GM19238 (cell line): Measurements from ENCODE around the gene ARHGAP15.

Experiments used
- DNase-seq: peaks from one replicate; pipeline ENCODE4 v3.0.0; 2011; ENCODE audit warnings: low spot score; ENCODE audit not compliant: insufficient read length

ARHGAP15 gene

DNA sequence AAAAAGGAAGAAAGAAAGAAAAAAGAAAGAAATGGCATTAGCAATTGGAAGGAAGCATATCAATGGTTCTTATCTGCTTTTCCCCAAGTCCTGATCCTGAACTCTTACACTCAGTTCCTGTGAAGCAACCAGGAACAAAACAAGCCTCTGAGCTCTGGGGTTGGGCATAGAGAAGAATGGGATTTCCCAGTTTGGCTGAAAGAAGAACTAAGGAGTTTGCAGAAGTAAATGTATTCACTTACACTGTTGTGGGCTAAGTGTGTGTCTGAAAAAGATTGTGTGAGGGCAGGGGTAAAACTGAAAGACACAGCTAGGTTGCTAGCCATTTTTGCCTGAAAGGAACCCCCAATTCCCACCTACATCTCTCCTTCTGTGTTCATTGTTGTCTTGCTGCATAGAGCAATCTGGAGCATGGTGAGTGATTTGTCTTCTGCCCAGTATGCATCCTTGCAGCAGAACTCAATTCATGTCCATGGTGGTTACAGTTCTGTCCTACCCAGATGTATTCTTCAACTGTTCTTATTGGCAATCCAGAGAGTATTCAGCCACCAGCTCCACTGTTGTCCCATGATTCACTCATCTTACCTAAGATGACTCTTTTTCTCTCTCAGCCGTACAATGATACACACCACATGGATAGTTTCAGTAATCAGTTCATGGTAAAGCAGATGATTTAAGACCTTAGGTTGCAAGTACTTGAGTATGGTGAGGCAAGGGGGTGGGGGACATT lies 348.7 kb downstream of the ARHGAP15 start:
- DNase-seq, result no peak

DNA sequence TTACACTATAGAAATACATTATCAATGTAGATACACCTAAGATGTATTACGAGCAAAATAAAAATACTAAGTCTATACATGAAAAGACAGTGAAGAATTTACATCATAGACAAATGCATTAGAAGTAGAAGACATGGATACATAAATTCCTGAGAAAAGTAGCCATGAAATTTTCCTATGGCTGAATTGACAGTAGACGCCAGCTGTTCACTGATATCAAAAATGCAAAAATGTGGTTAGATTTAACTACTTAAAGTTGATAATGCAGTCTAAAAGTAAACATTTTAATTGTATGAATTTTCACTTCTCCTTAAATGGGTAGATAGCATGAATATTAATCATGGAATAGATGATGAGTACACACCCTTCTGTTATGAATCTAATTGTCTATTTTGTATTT lies 350.9 kb downstream of the ARHGAP15 start:
- DNase-seq, result no peak

GRCh38 chr2:143480601-143481236 lies 351.5 kb downstream of the ARHGAP15 start:
- DNase-seq, result no peak

DNA sequence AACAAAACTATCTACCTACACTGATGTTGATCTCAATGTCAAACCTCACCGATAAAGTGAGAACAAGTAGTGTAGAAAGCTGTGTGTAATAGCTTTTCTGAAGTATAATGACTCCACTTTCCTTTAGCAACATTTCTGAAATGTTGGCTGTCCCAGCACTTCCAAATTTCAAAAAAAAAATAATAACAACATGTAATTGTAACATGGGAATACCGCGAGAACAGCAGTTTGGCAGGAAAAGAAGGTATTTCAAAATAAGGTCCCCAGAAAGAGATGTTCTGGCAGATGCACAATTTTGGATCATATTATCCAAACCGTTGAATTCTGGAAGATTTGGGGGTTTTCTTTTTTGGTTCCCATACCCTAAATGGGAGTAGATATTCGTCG lies 352.0 kb downstream of the ARHGAP15 start:
- no peak for DNase-seq

GRCh38 chr2:143481733-143482132 lies 352.5 kb downstream of the ARHGAP15 start:
- DNase-seq, result no peak

- no peak for DNase-seq
These were observed 353.1 kb downstream of the ARHGAP15 start for GRCh38 chr2:143482316-143482715.

GRCh38 chr2:143482771-143483170 lies 353.6 kb downstream of the ARHGAP15 start:
- no peak for DNase-seq

DNA sequence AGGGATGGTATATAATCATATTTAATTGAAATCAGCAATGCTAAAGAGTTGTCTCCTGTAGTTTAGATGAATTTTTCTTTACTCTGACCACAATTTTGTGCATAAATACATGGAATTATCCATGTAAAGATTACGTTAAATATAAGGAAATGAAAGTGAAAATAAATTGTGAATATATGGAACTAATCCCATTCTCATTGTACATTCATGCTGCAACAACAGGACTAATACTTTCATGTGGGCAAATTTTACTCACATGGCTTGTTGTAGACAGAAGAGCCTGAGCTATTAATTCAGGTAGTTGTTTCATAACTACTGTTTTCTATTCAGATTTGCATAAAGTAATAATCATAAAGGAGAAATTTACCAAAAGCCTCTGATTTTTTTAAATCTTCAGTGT lies 357.8 kb downstream of the ARHGAP15 start:
- no peak for DNase-seq

DNA sequence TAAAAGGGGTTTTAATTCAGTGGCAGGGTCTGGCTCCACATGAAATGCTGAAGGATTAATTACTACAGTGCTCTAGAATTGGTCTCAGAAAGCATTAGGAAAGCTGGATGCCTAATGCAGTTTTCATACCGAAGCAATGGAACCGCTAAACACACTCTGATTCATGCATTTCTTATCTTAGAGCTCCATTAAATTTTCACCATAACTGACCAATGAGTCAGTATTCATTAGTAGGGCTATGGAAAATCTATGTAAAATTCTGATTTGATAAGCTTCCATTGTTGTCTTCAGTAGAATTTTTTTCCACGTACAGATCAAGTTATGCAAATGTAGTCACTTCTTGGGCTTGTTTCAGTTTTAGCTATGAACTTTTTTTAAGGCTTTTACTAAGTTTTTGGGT lies 359.9 kb downstream of the ARHGAP15 start:
- DNase-seq, result no peak

- DNase-seq, result no peak
These were observed 361.9 kb downstream of the ARHGAP15 start for GRCh38 chr2:143491131-143491530.

GRCh38 chr2:143493339-143493738 lies 364.1 kb downstream of the ARHGAP15 start:
- no peak for DNase-seq

DNA sequence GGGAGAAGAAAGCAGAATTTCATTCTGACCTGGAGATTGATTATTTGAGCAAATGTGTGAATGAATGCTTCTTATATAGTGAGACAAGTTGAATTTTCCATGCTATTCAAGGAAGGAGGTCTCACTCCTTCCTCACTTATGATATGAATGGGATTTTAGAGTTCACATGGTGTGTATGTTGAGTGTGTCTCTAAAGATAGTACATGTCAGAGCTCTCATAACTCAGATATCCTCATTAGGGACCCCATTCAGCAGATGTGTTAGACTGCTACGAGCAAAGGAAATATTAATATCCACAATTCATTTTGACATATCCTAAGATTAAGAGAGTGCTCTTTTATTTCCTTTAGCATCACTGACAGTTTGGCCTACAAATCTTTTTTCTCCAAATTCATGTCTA lies 368.5 kb downstream of the ARHGAP15 start:
- no peak for DNase-seq

- DNase-seq, result no peak
These were observed 369.3 kb downstream of the ARHGAP15 start for GRCh38 chr2:143498496-143498895.

DNA sequence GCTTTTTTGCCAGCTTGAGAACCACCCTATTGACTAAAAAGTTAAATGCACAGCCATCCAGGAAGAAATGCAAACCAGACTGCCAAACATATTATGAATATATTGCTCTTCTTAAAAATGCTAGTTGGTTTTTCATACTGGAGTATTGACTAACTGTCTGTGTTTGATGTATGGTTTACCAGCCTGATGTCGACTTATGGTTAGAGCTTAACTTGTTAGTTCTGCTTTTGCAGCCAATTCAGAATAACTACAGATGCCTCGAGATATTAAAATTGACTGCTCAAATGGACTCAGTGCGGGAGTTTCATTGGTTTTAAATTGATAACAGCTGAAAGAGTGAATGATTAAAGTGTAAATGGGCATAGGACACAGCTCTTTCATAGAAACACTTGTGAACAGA lies 369.8 kb downstream of the ARHGAP15 start:
- no peak for DNase-seq

DNA sequence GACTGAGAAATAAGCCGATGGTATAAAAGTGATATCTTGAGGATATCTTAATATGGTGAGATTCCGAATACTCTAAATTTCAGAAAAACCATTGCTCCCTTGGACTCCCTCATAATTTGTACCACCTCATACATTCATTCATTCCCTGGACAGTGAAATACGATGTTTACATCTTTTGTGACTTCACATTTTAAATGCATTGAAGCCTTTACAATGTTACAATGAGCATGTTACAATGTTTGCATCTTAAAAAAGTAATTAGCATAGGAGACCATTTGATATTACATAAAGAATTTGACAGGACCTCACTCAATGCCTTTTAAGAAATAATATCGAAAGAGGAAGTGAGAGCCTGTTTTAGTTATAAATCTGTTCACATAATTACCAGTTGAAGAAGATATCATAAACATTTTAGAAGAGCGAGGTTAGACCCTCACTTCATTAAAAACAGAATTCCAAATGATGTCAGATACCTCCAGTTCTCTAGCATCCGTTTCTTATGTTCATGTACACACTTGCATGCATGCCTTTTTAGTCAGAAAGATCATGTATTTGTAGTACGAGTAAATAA lies 372.0 kb downstream of the ARHGAP15 start:
- DNase-seq, result no peak

GRCh38 chr2:143503280-143503679 lies 374.1 kb downstream of the ARHGAP15 start:
- no peak for DNase-seq

DNA sequence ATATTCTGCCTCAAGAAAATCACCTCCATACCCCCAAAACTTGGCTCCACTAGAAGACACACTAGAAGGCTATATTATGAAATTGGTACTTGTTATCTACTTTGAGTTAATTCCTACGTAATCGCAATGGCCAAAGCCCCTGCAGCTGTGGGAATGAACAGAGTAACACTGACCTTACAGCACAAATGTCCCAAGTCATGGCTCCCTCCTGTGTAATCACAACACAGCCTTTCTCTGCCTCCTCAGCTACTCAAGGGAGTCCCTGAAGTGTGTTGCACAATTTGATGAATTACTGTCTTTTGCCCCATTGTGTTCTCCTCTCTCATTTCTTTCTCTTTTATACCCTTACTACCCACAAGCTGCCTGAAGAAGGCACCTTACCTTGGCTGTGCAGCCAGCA lies 375.2 kb downstream of the ARHGAP15 start:
- DNase-seq, result no peak

GRCh38 chr2:143505542-143505941 lies 376.3 kb downstream of the ARHGAP15 start:
- no peak for DNase-seq

- no peak for DNase-seq
These were observed 383.9 kb downstream of the ARHGAP15 start for GRCh38 chr2:143513081-143513480.

DNA sequence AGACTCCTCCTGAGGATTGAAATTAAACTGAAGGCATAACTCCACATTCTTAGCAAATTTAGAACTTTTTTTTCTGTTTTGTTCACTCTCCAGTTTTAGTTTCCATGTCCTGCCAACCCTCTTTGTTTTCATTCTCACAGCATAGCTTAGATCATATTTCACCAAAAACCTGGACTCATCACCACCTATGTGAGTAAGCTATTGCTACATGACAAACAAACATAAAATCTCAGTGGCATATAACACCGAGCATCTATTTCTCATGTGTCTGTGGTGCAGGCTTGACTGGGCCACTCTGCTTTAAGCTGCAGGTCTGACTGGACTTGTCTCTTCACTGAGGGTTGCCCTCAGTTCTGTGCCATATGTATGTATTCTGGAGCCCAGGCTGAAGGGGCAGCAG lies 385.2 kb downstream of the ARHGAP15 start:
- no peak for DNase-seq

DNA sequence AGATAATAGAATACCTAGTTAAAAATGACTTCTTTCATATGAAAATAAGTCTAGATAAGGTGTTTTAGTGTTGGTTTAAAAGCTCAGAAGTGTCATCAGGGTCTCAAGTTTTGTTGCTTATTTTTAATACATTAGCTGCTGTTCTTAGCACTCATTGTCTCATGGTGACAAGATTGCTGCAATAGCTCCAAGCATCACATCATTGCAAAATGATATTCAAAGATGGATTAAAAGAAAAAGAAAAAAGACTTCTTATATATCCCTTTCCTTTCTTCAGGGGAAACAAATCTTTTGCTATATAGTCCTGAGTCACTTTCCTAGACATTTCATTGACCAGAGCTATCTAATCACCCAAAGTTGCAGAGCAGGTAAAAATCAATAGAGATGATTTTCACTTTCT lies 386.1 kb downstream of the ARHGAP15 start:
- no peak for DNase-seq

- DNase-seq, result no peak
These were observed 390.3 kb downstream of the ARHGAP15 start for GRCh38 chr2:143519521-143519920.

DNA sequence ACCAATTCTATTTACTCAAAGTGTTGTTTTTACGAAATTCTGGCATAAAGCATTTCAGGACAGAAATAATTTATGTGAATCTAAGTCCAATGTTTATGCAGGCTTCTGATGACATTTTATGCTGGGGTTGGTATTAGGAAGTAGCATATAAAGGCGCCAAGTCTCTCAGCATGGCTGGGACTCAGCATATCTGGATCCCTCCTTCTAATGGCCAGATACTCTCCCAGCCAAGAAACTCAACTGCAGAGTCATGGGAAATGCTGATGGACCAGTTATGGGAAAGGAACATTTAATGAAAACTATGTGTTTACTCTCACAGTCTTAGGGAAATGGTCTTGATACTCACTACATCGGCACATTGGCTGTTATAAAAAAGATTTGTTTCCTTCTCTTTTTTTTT lies 392.2 kb downstream of the ARHGAP15 start:
- no peak for DNase-seq
